Measurements from ENCODE around the gene TNP1. TPM values are rescaled to one million over a fixed set of nuclear protein-coding genes. Genes with fewer than 3 reads are reported as not detected.

Gene TNP1
- polyA plus RNA-seq, 1 of the 3 experiments (the other 2 are of a cell fraction): not detected

GRCh38 chr2:216851486-216852090, 8.3 kb downstream of the TNP1 start:
- Histone ChIP-seq H3K9ac (no peak overlapping the region), H3K27ac (ENCODE audit: low read depth in 2 of 2, low read length in 1 of 2) (no peak overlapping the region), H3K9me2 (no peaks in the 10 kb centered on the region), H3K4me1 (ENCODE audit: control insufficient read depth in 1 of 2, insufficient read depth in 2 of 2, low read depth in 1 of 2, low read length in 1 of 2) (no peaks in the 10 kb centered on the region), H3K9me3 (no peaks in the 10 kb centered on the region), H2AFZ (ENCODE audit: low read depth) (no peak overlapping the region), H3F3A (replicated peaks; ENCODE audit: insufficient read depth) (no peaks in the 10 kb centered on the region), H3K4me3 (ENCODE audit: low read depth in 2 of 2, low read length in 1 of 2) (no peak overlapping the region), H3K79me2 (ENCODE audit: insufficient read depth) (no peaks in the 10 kb centered on the region), H3K36me3 (replicated peaks in 1 of 2; ENCODE audit: control insufficient read depth in 1 of 2, insufficient read depth in 2 of 2, low read length in 1 of 2) (no peaks in the 10 kb centered on the region), H4K20me1 (ENCODE audit: insufficient read depth) (no peaks in the 10 kb centered on the region), H3K4me2 (no peak overlapping the region), H3K27me3 (ENCODE audit: insufficient read depth) (no peaks in the 10 kb centered on the region)
- POLR2A ChIA-PET: no interaction called here
- CTCF ChIA-PET: no interaction called here
- DNase-seq: no peak
- 47% methylated on average over 1 of the region's 1 CpG for WGBS (ENCODE audit: low lambda C conversion rate)
- TF ChIP-seq JUND (IDR thresholded peaks at IDR 0.05) (no peak), MEF2A (IDR thresholded peaks at IDR 0.05; ENCODE audit: borderline replicate concordance, low read depth) (no peak), MAX (IDR thresholded peaks at IDR 0.05; ENCODE audit: low read depth) (no peak)

GRCh38 chr2:216850665-216851322, 9.1 kb downstream of the TNP1 start:
- Histone ChIP-seq H4K20me1 (ENCODE audit: insufficient read depth) (no peaks in the 10 kb centered on the region), H3K9me2 (no peaks in the 10 kb centered on the region), H3K4me2 (no peak overlapping the region), H2AFZ (ENCODE audit: low read depth) (no peak overlapping the region), H3K27ac (ENCODE audit: low read depth in 2 of 2, low read length in 1 of 2) (no peak overlapping the region), H3K9me3 (no peaks in the 10 kb centered on the region), H3K9ac (no peak overlapping the region), H3K27me3 (ENCODE audit: insufficient read depth) (no peaks in the 10 kb centered on the region), H3K4me3 (ENCODE audit: low read depth in 2 of 2, low read length in 1 of 2) (no peak overlapping the region), H3K79me2 (ENCODE audit: insufficient read depth) (no peaks in the 10 kb centered on the region), H3K4me1 (ENCODE audit: control insufficient read depth in 1 of 2, insufficient read depth in 2 of 2, low read depth in 1 of 2, low read length in 1 of 2) (no peaks in the 10 kb centered on the region), H3K36me3 (replicated peaks in 1 of 2; ENCODE audit: control insufficient read depth in 1 of 2, insufficient read depth in 2 of 2, low read length in 1 of 2) (no peaks in the 10 kb centered on the region), H3F3A (replicated peaks; ENCODE audit: insufficient read depth) (no peaks in the 10 kb centered on the region)
- ChIA-PET POLR2A (no interaction called here), CTCF (no interaction called here)
- no peak for DNase-seq
- WGBS (ENCODE audit: low lambda C conversion rate): 79% methylated on average over 6 of the region's 6 CpGs
- TF ChIP-seq USF2 (IDR thresholded peaks at IDR 0.05; ENCODE audit: borderline replicate concordance, low read depth, low read length) (no peak), TEAD4 (IDR thresholded peaks at IDR 0.05; ENCODE audit: borderline replicate concordance, insufficient read depth) (no peak), NFIC (IDR thresholded peaks at IDR 0.05; ENCODE audit: borderline replicate concordance) (no peak), FOXM1 (IDR thresholded peaks at IDR 0.05; ENCODE audit: low read depth) (no peak), USF1 (IDR thresholded peaks at IDR 0.05; ENCODE audit: borderline replicate concordance, low read depth) (no peak), MEF2A (IDR thresholded peaks at IDR 0.05; ENCODE audit: borderline replicate concordance, low read depth) (no peak), EZH2phosphoT487 (IDR thresholded peaks at IDR 0.05; ENCODE audit: borderline replicate concordance, low read depth) (no peak), MAX (IDR thresholded peaks at IDR 0.05; ENCODE audit: low read depth) (no peak), ELF1 (IDR thresholded peaks at IDR 0.05) (no peak), POLR2AphosphoS5 (IDR thresholded peaks at IDR 0.05; ENCODE audit: low read depth, low read length) (no peak), JUND (IDR thresholded peaks at IDR 0.05) (no peak), IRF3 (IDR thresholded peaks at IDR 0.05; ENCODE audit: low read depth, low read length) (no peak), EP300 (IDR thresholded peaks at IDR 0.05; ENCODE audit: borderline replicate concordance in 1 of 2, low read depth in 1 of 2, low read length in 1 of 2) (no peak), ZBTB33 (IDR thresholded peaks at IDR 0.05; ENCODE audit: borderline replicate concordance, low read depth) (no peak), NRF1 (IDR thresholded peaks at IDR 0.05; ENCODE audit: low read depth, low read length) (no peak), REST (IDR thresholded peaks at IDR 0.05; ENCODE audit: low read depth, low read length) (no peak), YY1 (IDR thresholded peaks at IDR 0.05; ENCODE audit: low read depth) (no peak)

Data from SK-N-SH (cell line).